Rectal smooth muscle tissue (tissue), 1 donor: ENCODE measurements around the gene ADAM33.

Experiments used
- H3K27ac ChIP-seq: one replicate; pipeline ENCODE4 v1.7.0; 2013; ENCODE audit warnings: low read depth, low read length, inconsistent platforms
- H3K27me3 ChIP-seq: one replicate; pipeline ENCODE4 v1.7.0; 2013; ENCODE audit warnings: low read length; ENCODE audit not compliant: control insufficient read depth, insufficient read depth
- H3K36me3 ChIP-seq: one replicate; pipeline ENCODE4 v1.7.0; 2013; ENCODE audit warnings: low read length; ENCODE audit not compliant: control insufficient read depth, insufficient read depth
- H3K4me1 ChIP-seq: one replicate; pipeline ENCODE4 v1.7.0; 2013; ENCODE audit warnings: low read length; ENCODE audit not compliant: control insufficient read depth, insufficient read depth
- H3K4me3 ChIP-seq: one replicate; pipeline ENCODE4 v1.7.0; 2013; ENCODE audit warnings: low read length
- H3K9ac ChIP-seq: one replicate; pipeline ENCODE4 v1.7.0; 2013; ENCODE audit warnings: low read length

ADAM33 gene

DNA sequence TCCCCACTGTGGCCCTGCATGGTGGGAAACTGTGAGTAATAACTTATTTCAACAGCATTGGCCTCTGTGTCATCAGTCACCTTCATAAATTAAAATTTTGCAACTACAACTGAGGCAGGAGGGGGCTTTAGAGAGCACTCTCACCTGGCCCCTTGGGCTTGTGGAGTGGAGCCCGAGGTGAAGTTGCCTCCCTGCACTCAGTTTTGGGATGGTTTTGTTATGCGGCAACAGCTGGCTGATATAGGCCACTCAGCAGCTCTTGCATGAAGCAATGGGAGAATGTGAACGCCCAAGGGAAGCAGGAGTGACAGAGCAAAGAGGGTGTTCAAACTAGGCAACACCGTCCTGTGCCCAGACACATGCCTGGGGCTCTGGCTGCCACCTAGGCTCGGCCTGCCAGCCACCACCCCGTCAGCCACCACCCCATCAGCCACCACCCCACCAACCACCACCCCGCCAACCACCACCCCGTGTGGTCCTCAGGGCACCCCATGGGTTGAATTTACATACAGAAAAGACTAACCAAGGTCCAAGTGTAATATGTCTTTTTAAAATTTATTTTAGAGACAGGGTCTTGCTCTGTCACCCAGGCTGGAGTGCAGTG lies 14.3 kb downstream of the ADAM33 start:
- Histone ChIP-seq H3K27me3 (peaks cover 12% of the 10 kb centered on the region), H3K4me3 (no peak overlapping the region), H3K9ac (no peak overlapping the region), H3K4me1 (no peaks in the 10 kb centered on the region), H3K36me3 (peaks cover 3% of the 10 kb centered on the region), H3K27ac (no peak overlapping the region)

DNA sequence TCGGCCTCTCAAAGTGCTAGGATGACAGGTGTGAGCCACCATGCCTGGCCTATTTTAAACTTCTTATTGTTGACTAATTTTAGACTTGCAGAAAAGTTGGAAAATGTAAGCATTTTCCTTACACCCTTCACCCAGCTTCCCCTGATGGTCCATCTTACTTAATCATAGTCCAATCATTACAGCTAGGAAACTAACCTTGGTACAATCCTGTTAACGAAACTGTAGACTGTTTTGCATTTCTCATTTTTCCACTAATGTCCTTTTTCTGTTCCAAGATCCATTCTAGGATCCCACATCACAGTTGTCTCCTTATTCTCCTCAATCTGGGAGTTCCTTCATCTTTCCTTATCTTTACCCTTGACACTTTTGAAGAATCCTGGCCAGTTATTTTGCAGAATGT lies 18.0 kb downstream of the ADAM33 start:
- Histone ChIP-seq H3K27ac (no peak overlapping the region), H3K36me3 (no peaks in the 10 kb centered on the region), H3K4me1 (no peaks in the 10 kb centered on the region), H3K4me3 (no peak overlapping the region), H3K27me3 (peaks cover 17% of the 10 kb centered on the region), H3K9ac (no peak overlapping the region)

DNA sequence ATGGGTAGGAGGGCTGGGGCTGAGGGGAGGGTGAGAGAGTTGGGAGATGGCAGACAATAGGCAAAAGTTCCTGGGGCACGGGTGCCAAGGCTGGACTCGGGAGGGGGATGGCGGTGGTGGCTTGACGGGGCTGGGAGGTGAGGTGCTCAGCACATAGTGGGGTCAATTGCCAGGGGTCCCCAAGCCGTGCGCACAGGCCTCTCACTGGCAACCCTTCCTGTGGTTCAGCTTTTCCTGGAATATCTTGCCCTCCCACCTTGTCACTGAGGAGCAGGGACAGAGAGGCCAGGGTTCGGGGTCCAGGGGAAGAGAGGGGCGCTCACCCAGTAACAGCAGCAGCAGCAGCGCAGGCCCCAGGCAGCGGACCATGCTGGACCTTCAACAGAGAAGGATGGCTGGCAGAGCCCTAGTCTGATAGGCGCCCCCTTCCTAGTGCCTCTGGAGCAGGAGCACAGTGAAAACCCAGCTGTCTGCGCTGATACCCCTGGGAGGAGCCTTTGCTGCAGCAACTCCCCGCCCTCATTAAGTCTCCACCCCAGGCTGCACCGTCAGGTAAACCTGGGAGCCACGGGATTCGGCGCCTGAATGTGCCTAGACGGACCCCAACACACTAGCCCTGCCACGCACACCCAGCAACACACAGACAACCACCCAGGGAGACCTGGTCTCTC lies 18.6 kb downstream of the ADAM33 start, which contains the start of gene GFRA4:
Gene GFRA4, minus strand, starts transcription at position 369 of the 671 bp plus-strand sequence. Its CDS starts 0 bp downstream, at position 369.
- H3K4me1 ChIP-seq = no peaks in the 10 kb centered on the region
- no peak within 1 kb of the TSS for H3K4me3 ChIP-seq
- H3K36me3 ChIP-seq = no peaks in the 10 kb centered on the region
- H3K27ac ChIP-seq = no peak within 1 kb of the TSS
- H3K9ac ChIP-seq = no peak within 1 kb of the TSS
- peaks cover 17% of the 10 kb centered on the region for H3K27me3 ChIP-seq

DNA sequence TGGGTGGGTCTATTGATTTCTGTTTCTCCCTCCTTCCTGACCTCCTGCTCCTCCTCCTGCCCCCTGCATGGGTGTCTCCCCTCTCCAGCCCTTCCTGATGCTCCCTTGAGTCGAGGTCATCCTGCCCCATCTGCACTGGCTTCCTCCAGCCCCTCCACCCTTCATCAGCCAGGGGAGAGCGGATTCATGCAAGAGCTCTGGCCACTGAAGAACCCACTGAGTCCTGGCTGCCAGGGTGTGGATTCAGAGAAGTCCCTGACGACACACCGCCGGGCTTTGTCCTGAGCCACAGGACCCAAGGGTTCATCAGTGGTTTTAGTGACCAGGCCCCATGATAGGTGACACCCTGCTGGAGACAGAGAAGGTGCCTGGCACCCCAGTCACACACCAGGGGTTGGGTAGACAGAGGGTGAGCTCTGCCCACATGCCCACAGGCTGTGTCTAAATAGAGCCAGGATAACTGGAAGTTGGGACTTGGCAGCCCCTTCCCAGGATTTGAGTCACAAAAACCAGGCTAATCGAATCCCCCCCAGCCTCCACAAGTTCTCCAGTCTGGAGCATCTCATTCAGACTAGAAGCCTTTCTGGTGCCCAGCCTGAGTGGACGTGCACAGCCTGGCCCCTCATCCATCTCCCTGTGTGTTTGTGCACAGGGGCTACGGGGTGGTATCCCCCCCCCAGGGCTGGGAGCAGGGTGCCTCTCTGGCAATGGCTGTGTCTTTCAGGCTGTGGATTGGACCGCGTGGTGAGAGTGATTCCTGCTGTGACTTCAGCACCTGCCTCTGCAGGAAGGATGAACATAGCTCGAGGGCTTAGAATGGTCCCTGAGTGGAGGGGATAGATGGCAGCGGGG lies 19.8 kb downstream of the ADAM33 start:
- no peaks in the 10 kb centered on the region for H3K36me3 ChIP-seq
- no peak overlapping the region for H3K9ac ChIP-seq
- no peaks in the 10 kb centered on the region for H3K4me1 ChIP-seq
- no peak overlapping the region for H3K4me3 ChIP-seq
- no peak overlapping the region for H3K27ac ChIP-seq
- H3K27me3 ChIP-seq = peaks cover 17% of the 10 kb centered on the region

DNA sequence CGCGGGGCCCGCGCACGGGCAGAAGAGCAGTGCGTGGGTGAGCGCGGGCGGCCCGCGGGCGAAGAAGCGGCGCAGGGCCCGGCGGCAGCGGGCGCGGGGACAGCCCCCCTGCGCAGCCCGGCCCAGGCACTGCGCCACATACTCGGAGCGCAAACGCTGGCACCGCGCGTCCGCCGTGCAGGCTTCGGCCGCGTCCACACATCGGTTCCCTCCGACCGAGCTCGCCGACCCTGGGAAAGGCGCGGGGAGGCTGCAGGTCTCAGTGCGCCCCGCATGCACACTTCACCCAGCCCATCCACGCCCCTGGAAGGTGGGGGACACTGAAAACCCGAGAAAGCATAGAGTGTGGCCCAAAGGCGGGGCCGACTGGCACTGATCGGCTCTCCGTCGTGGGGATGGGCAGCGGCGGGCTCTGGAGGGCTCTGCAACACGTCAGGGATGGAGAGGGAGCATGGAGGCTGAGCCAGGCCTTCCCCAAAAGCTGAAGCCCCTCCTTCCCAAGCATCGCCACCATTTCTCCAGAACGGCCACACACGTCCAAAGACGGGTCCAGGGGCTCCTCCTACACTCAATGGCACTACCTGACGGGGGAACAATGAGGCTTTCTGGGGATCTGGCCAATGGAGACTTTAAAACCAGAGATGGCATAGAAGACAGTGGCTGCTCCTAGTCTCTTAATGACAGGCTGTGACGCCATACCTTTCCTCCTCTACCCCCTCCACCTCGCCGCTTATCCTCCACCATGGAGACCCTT lies 20.6 kb downstream of the ADAM33 start:
- Histone ChIP-seq H3K27ac (no peak overlapping the region), H3K27me3 (peaks cover 17% of the 10 kb centered on the region), H3K4me1 (no peaks in the 10 kb centered on the region), H3K4me3 (no peak overlapping the region), H3K36me3 (no peaks in the 10 kb centered on the region), H3K9ac (no peak overlapping the region)

DNA sequence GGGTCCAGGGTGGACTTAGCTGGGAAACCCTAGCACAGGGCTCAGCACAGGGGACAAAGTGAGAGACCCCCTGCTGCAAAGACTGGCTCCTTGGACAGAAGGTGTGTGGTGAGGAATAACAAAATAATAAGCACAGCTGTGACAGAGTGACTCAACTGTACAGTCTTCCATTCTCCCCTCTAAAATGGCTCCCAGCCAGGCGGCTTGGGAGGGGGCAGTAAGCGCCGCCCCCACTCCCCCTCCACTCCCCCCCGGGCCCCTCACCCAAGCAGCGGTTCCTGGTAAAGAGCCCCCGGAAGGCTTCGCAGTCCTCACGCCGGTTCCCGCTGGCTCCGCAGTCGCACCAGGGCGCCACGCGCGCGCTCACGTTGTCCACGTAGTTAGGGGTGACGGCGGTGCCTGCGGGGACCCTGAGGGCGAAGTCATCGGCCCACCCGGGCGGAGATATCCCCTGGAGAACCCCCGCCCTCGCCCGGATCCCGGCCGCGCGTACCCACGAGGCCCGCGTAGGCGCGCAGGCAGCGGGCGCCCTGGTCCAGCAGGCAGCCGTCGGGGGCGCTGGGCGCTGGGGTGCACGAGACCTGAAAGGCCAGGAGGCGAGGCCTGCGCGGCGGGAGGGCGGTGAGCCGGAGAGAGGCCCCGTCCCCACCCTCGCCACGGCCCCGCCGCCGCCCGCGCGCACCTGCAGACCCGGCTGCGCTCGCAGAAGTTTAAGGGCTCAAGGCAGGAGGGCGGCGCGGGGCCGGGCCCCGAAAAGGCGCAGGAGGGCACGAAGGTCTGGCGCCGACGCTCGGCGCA lies 21.3 kb downstream of the ADAM33 start:
- no peaks in the 10 kb centered on the region for H3K4me1 ChIP-seq
- peaks cover 17% of the 10 kb centered on the region for H3K27me3 ChIP-seq
- H3K9ac ChIP-seq = no peak overlapping the region
- H3K36me3 ChIP-seq = no peaks in the 10 kb centered on the region
- H3K27ac ChIP-seq = no peak overlapping the region
- H3K4me3 ChIP-seq = no peak overlapping the region

DNA sequence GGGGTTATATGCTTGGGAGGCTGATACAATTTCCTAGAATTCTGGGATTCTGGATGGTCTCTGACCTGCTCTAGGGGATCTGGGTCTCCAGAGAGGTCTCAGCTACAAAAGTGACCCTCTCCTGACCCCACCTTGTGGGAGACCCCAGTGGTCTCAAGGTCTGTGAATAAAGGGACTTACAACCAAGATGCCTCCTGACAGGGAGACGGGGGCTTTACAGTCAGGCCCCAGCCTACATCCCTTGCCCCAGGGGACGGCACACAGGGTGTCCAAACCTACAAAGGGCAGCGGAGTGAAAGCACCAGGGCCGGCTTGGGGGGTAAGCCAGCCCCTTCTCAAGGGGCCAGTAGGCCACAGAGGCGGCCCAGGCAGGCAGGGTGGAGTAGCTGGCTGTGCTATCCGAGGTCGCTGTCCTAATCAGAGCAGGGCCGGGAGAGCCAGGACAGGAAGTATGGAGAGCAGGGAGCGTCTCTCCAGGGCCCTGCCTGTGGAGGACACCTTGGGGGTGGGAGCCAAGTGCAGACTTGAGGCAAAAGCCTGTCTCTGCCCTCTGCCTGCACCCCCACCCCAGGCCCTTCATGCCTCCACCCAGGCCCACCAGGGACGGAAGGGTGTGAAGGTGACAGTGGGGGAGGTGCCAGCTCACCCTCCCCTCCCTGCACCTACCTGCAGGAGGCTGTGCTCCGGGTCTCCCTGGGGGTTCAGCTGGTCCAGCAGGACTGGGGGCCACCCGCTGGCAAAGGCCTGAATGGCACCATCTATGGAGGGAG lies 22.1 kb downstream of the ADAM33 start:
- Histone ChIP-seq H3K4me3 (no peak overlapping the region), H3K4me1 (no peaks in the 10 kb centered on the region), H3K36me3 (no peaks in the 10 kb centered on the region), H3K9ac (no peak overlapping the region), H3K27me3 (peaks cover 17% of the 10 kb centered on the region), H3K27ac (no peak overlapping the region)

DNA sequence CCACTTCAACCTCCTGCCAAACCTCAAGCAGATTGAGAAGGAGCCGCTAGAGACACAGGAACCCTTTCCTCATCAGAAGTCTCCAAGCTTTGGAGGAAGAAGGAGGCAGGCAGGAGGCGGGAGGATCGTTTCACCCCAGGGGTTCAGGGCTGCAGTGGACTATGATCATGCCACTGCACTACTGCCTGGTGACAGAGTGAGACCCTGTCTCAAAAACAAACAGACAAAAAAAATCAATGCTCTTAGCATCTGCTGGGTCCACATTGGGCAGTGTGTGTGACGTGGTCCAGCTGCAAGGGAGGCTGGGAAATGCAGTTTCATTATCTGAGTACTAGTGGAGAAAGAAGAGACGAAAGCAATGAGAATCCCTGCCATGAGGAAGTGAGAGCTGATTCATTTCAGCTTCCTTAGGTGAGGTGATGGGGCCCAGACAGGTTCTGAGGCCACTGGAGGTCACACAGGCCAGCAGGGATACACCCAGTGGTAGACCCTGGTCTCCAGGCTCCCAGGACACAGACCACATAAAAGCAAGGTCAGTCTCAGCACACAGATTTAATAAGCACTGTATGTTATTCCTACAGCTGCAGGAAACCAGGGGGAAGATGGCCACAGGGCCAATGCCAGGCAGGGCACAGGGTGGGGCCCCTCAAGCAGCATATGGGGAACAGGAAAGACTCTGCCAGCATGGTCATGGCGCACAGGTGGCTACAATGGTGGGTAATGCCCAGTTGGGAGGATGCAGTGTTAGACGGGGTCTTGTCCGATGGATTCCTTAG lies 22.9 kb downstream of the ADAM33 start:
- Histone ChIP-seq H3K27me3 (peaks cover 17% of the 10 kb centered on the region), H3K36me3 (no peaks in the 10 kb centered on the region), H3K4me1 (no peaks in the 10 kb centered on the region), H3K27ac (no peak overlapping the region), H3K4me3 (no peak overlapping the region), H3K9ac (no peak overlapping the region)

DNA sequence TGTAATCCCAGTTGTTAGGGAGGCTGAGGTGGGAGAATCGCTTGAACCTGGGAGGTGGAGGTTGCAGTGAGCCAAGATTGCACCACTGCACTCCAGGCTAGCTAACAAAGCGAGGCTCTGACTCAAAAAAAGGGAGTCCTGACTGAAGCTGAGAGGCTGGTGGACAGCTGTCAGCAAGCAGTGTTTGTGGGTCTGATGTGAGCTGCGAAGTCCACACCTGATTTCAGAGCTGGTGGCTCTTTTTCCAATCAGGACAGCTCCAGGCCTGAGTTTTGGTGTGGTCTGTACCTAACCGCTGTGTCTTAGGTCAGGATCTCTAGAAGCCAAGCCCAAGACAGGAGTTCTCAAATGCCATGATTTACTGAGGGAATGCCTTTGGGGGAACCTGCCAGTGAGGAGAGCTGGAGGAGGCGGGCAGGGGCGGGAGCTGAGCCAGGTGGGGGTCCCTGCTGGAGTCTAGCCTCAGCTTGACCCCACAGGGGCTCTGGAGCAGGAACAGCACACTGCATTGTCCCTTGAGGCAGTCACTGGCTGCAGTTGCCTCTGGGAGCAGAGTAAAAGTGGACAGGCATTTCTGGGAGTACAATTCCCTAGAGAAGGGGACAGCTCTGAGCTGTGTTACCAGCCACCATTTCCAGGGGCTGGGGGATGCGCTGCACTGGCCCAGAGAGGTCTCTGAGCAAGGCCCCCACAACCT lies 23.6 kb downstream of the ADAM33 start:
- no peak overlapping the region for H3K27ac ChIP-seq
- no peak overlapping the region for H3K4me3 ChIP-seq
- H3K4me1 ChIP-seq = no peaks in the 10 kb centered on the region
- H3K27me3 ChIP-seq = peaks cover 17% of the 10 kb centered on the region
- no peaks in the 10 kb centered on the region for H3K36me3 ChIP-seq
- H3K9ac ChIP-seq = no peak overlapping the region

DNA sequence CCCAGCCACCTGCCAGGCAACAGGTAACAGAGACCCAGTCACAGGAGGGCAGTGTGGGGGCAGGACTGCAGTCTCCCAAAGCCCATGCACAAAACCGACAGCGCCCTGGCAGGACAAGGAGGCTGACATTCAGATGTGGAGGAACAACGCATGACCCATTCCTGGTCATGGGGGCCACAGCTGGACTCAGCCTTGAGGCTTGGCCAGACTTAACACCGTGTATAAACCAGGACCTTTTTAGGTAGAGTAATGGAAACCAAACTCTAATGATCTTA lies 26.7 kb downstream of the ADAM33 start:
- Histone ChIP-seq H3K36me3 (no peaks in the 10 kb centered on the region), H3K4me3 (no peak overlapping the region), H3K27ac (no peak overlapping the region), H3K27me3 (peaks cover 3% of the 10 kb centered on the region), H3K4me1 (no peaks in the 10 kb centered on the region), H3K9ac (no peak overlapping the region)
